B cell (primary cell): ENCODE results near the gene LRRC26. TPM values are rescaled to one million over a fixed set of nuclear protein-coding genes. Genes with fewer than 3 reads are reported as not detected.
A peak's percentile ranks its signal among the peaks of the same experiment; 100 is the strongest.

Experiments used
- ATAC-seq: fragments of 200-7000 bp; cut with Tn5 transposase; one replicate; pipeline ENCODE4 v1.10.0; 2021; ENCODE audit warnings: low read depth, mild to moderate bottlenecking, moderate number of reproducible peaks, moderate library complexity
- CTCF ChIA-PET: fragments of 350-600 bp; sonication (Branson Sonifier 250); formaldehyde crosslinking; loops from one replicate; lab custom pipeline; 2021; ENCODE audit warnings: antibody characterized with exemption, inconsistent platforms; lab: Charles Lee
- POLR2A ChIA-PET: fragments of 350-600 bp; sonication (Branson Sonifier 250); formaldehyde crosslinking; loops from one replicate; lab custom pipeline; 2021; ENCODE audit warnings: antibody characterized with exemption; lab: Charles Lee
- DNase-seq: peaks from one replicate; pipeline ENCODE4 v3.0.0; 2013
- H2AFZ ChIP-seq: 2 replicates; pipeline ENCODE4 v1.6.1; 2012; ENCODE audit warnings: mild to moderate bottlenecking, low read depth, low read length; ENCODE audit not compliant: insufficient read depth, poor library complexity, severe bottlenecking
- H3K27ac ChIP-seq, 2 donors: 1 replicate in 1 of 2; 2 replicates in 1 of 2; pipeline ENCODE4 v1.5.1; 2012 to 2013; ENCODE audit warnings: low read length in 2 of 2, mild to moderate bottlenecking in 2 of 2, moderate library complexity in 1 of 2
- H3K27me3 ChIP-seq, 4 experiments: fragments of 200-600 bp in 1 of 4; sonication (generic) in 1 of 4; replicated peaks in 1 of 4; 1 replicate in 2 of 4; 2 replicates in 2 of 4; pipeline versions ENCODE4 v1.6.1 to v1.7.0; 2013 to 2016; ENCODE audit warnings: low read length in 3 of 4, mild to moderate bottlenecking in 2 of 4, mixed read lengths in 1 of 4, moderate library complexity in 1 of 4; ENCODE audit not compliant: insufficient read depth in 4 of 4, control insufficient read depth in 3 of 4; ENCODE audit errors: control extremely low read depth in 1 of 4
- H3K36me3 ChIP-seq, 2 experiments: replicated peaks in 1 of 2; 1 replicate in 1 of 2; 2 replicates in 1 of 2; pipeline versions ENCODE4 v1.6.1 to v1.7.1; 2013; ENCODE audit warnings: low read length in 1 of 2; ENCODE audit not compliant: insufficient read depth in 2 of 2, control insufficient read depth in 1 of 2; ENCODE audit errors: control extremely low read depth in 1 of 2, extremely low read depth in 1 of 2
- H3K4me1 ChIP-seq, 2 donors: fragments of 200-600 bp in 1 of 2; sonication (generic) in 1 of 2; 1 replicate in 1 of 2; 2 replicates in 1 of 2; pipeline versions ENCODE4 v1.5.1 to v1.6.1; 2013 to 2017; ENCODE audit warnings: low read length in 2 of 2; ENCODE audit not compliant: control insufficient read depth in 2 of 2, insufficient read depth in 2 of 2
- H3K4me2 ChIP-seq: replicated peaks from 2 replicates; pipeline ENCODE3; 2012; ENCODE audit warnings: mild to moderate bottlenecking, low read depth, low read length; ENCODE audit not compliant: poor library complexity, severe bottlenecking
- H3K4me3 ChIP-seq, 5 experiments: fragments of 200-600 bp in 1 of 5; sonication (generic) in 1 of 5; 1 replicate in 3 of 5; 2 replicates in 2 of 5; pipeline versions ENCODE4 v1.5.1 to v1.7.0; 2011 to 2016; ENCODE audit warnings: low read length in 4 of 5, mild to moderate bottlenecking in 4 of 5, low read depth in 2 of 5, control low read depth in 1 of 5, moderate library complexity in 1 of 5; ENCODE audit not compliant: insufficient read depth in 1 of 5; ENCODE audit errors: control extremely low read depth in 1 of 5, extremely low read depth in 1 of 5
- H3K79me2 ChIP-seq: fragments of 200-600 bp; sonication (generic); one replicate; pipeline ENCODE4 v1.6.0; 2016; ENCODE audit warnings: low read length; ENCODE audit not compliant: control insufficient read depth, insufficient read depth
- H3K9ac ChIP-seq: fragments of 200-600 bp; sonication (generic); 2 replicates; pipeline ENCODE4 v1.6.1; 2017; ENCODE audit warnings: mild to moderate bottlenecking, low read length, moderate library complexity
- H3K9me3 ChIP-seq, 3 donors: one replicate each; pipeline versions ENCODE4 v1.6.1 to v1.7.1; 2013; ENCODE audit warnings: low read length in 2 of 3; ENCODE audit not compliant: control insufficient read depth in 2 of 3, insufficient read depth in 1 of 3; ENCODE audit errors: control extremely low read depth in 1 of 3
- H4K20me1 ChIP-seq: 2 replicates; pipeline ENCODE4 v1.6.0; 2012; ENCODE audit warnings: mild to moderate bottlenecking, low read length; ENCODE audit not compliant: insufficient read depth, control insufficient read depth, poor library complexity, severe bottlenecking
- H3K27ac Mint-ChIP-seq: one replicate; pipeline ENCODE4 v1.8.0; 2021; ENCODE audit warnings: mixed read lengths
- H3K27me3 Mint-ChIP-seq: one replicate; pipeline ENCODE4 v1.8.0; 2021; ENCODE audit warnings: mixed read lengths
- H3K4me1 Mint-ChIP-seq: one replicate; pipeline ENCODE4 v1.8.0; 2021; ENCODE audit warnings: mixed read lengths
- H3K4me3 Mint-ChIP-seq: one replicate; pipeline ENCODE4 v1.8.0; 2021; ENCODE audit warnings: mixed read lengths
- H3K9me3 Mint-ChIP-seq: one replicate; pipeline ENCODE4 v1.8.0; 2022; ENCODE audit warnings: mixed read lengths; ENCODE audit not compliant: insufficient read depth
- EZH2 ChIP-seq: IDR thresholded peaks from 2 replicates; pipeline ENCODE4 v1.6.1; 2012; ENCODE audit warnings: borderline replicate concordance, low read depth, mild to moderate bottlenecking, moderate library complexity, low read length; ENCODE audit not compliant: insufficient read depth, poor library complexity, severe bottlenecking
- WGBS: methylation state at CpG from one replicate; pipeline ENCODE4 v1.1.5; 2013; ENCODE audit warnings: missing lambda C conversion rate; ENCODE audit not compliant: insufficient coverage; 5-methylcytosine and 5-hydroxymethylcytosine counted together
- intact Hi-C: fragments of 100-400 bp; cut with micrococcal nuclease; formaldehyde crosslinking; loops from one replicate; pipeline ENCODE4 v1.10.0; 2022
- polyA plus RNA-seq: library from polyadenylated mRNA; depleted of rRNA; stranded (reverse); fragments of >200 nt; gene quantifications from 2 replicates; pipeline ENCODE4 v1.2.3, GENCODE V29; 2012
- total RNA-seq, 2 donors: library from RNA; stranded (reverse); fragments of 120-200 nt in 1 of 2; gene quantifications; 1 replicate in 1 of 2; 2 replicates in 1 of 2; pipeline versions ENCODE4 v1.2.3 to v1.2.4, GENCODE V29; 2013 to 2022
- TF ChIP-seq, protein P1 (sequence below): fragments of 200-600 bp; IDR thresholded peaks from one replicate; pipeline ENCODE4 v1.8.0; 2022; ENCODE audit warnings: antibody characterized with exemption, mild to moderate bottlenecking

LRRC26 gene
- total and polyA plus RNA-seq, 2 donors (not counting 1 experiment from before 2014, with no cell fraction given): not detected

DNA sequence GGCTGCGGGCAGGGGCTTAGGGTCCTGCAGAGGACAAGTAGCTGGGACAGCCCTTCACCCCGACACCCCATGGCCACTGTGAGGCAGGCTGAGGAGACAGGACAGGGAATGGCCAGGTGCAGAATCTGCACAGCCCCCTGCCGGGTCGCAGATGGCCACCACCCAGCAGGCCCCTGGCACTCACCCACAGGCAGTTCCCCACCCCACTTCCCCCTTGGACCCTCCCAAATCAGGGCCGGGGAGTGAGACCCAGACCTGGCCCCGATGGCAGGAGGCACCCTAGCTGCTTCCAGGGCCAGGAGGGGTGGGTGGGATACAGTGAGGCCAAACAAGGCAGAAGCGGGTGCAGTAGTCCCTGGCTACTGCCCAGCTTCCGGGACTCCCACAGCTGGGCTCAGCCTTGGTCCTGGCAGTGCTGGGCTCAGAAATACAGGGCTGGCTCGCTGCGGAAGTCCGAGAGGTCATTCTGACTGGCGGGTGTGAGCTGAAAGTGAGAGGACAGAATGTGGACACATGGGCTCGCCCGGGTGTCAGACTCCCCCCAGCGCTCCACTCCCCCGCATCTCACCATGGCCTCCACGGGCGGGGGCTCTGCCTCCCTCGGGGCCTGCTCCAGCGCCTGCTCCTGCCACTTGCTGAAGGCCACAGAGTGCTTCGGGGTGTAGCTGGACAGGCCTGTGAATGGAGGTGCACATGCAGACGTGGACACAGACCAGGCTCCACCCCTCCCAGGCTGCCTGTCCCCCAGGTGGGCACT lies 22.0 kb upstream of the LRRC26 start:
- H3K4me1 Mint-ChIP-seq: peaks cover 28% of the 10 kb centered on the region
- TF ChIP-seq, protein P1, sequence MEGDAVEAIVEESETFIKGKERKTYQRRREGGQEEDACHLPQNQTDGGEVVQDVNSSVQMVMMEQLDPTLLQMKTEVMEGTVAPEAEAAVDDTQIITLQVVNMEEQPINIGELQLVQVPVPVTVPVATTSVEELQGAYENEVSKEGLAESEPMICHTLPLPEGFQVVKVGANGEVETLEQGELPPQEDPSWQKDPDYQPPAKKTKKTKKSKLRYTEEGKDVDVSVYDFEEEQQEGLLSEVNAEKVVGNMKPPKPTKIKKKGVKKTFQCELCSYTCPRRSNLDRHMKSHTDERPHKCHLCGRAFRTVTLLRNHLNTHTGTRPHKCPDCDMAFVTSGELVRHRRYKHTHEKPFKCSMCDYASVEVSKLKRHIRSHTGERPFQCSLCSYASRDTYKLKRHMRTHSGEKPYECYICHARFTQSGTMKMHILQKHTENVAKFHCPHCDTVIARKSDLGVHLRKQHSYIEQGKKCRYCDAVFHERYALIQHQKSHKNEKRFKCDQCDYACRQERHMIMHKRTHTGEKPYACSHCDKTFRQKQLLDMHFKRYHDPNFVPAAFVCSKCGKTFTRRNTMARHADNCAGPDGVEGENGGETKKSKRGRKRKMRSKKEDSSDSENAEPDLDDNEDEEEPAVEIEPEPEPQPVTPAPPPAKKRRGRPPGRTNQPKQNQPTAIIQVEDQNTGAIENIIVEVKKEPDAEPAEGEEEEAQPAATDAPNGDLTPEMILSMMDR: no peak
- TF ChIP-seq EZH2: no peak
- ChIA-PET CTCF (interaction anchor here (1.1 kb wide), 1 partner anchor 74 kb away, joined by 3 read pairs; no protein-coding TSS in a partner anchor), POLR2A (no interaction called here)
- DNase-seq (no peak), ATAC-seq (no peak)
- peaks cover 20 to 31% of the 10 kb centered on the region in 2 donors for H3K4me1 ChIP-seq
- H3K27ac ChIP-seq: no peak overlapping the region
- no peaks in the 10 kb centered on the region for H3K27me3 ChIP-seq
- H3K27ac Mint-ChIP-seq: no peak overlapping the region
- peaks cover 39% of the 10 kb centered on the region for H4K20me1 ChIP-seq
- H3K4me3 Mint-ChIP-seq: no peak overlapping the region
- H3K4me3 ChIP-seq: no peak overlapping the region
- no peak overlapping the region for H3K4me2 ChIP-seq
- intact Hi-C loops: no loop called here
- no peaks in the 10 kb centered on the region for H3K9me3 Mint-ChIP-seq
- no peak overlapping the region for H2AFZ ChIP-seq
- H3K79me2 ChIP-seq: peaks cover 85% of the 10 kb centered on the region
- peaks cover 0 to 3% (median 0%) of the 10 kb centered on the region in 3 donors for H3K9me3 ChIP-seq
- H3K9ac ChIP-seq: no peak overlapping the region
- no peaks in the 10 kb centered on the region for H3K27me3 Mint-ChIP-seq
- WGBS: 98% methylated on average over 21 of the region's 22 CpGs
- H3K36me3 ChIP-seq: peaks cover 0 to 19% of the 10 kb centered on the region in 2 experiments

DNA sequence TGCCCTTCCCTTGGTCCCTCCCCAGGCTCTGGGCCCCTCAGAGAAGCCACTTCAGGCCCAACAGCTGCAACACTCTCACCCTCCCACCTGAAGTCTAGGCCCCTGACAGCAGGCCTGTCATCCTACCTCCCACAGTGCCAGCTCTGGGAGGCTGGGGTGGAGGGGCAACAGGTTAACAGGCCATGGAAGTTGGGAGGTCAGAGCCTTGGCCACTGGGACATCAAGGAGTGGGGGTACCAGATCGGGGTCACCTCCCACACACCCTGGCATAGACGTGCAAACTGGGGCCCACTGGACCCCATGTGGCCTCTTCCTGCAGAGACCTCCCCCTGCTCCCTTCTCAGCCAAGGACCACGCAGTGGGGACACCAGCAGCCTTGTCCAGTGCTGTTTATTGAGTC lies 21.4 kb upstream of the LRRC26 start:
- no peak overlapping the region for H3K4me2 ChIP-seq
- peaks cover 0 to 3% (median 0%) of the 10 kb centered on the region in 3 donors for H3K9me3 ChIP-seq
- WGBS: 82% methylated on average over 3 of the region's 3 CpGs
- no peak for ATAC-seq
- Mint-ChIP-seq H3K27me3 (no peaks in the 10 kb centered on the region), H3K4me1 (peaks cover 34% of the 10 kb centered on the region), H3K4me3 (peak overlapping the region; percentile 76), H3K27ac (peak overlapping the region; percentile 80), H3K9me3 (no peaks in the 10 kb centered on the region)
- peaks cover 43% of the 10 kb centered on the region for H4K20me1 ChIP-seq
- H2AFZ ChIP-seq: no peak overlapping the region
- no peaks in the 10 kb centered on the region for H3K27me3 ChIP-seq
- CTCF ChIA-PET: no interaction called here
- intact Hi-C loops: no loop called here
- H3K4me1 ChIP-seq: peaks cover 26 to 37% of the 10 kb centered on the region in 2 donors
- POLR2A ChIA-PET: no interaction called here
- TF ChIP-seq, protein P1: no peak
- no peak for TF ChIP-seq EZH2
- DNase-seq: no peak
- H3K36me3 ChIP-seq: peaks cover 0 to 22% of the 10 kb centered on the region in 2 experiments
- peaks cover 85% of the 10 kb centered on the region for H3K79me2 ChIP-seq
- no peak overlapping the region for H3K9ac ChIP-seq
- H3K27ac ChIP-seq: no peak overlapping the region
- H3K4me3 ChIP-seq: no peak overlapping the region
